ENCODE measurements around the gene METTL3. TPM values are rescaled to one million over a fixed set of nuclear protein-coding genes. Genes with fewer than 3 reads are reported as not detected.

The METTL3 gene
- total and polyA plus RNA-seq, 2 of the 8 experiments (the other 6 are each of a cell fraction or from before 2014, with no cell fraction given), result 103 to 144 TPM

DNA sequence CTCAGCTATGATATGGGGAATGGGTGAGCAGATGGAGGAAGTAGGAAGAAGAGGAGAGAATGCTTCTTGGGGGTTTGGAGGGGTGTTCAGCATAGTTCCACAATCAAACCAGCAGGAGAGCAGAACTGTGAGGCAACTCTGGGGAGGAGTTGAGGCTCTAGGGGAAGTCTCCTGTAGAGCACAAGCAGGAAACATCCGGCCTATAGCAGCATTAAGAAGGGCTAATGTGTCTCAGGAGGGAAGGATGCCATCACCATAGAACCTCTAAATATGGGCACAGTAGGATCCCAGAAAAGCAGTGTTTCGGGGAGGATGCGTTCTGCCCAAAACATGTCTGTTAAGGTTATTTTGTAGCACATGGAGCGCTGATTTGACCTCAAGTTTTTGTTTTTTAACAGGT, 23.4 kb upstream of the METTL3 start (continued):
- TF ChIP-seq JUND (IDR thresholded peaks at IDR 0.05; ENCODE audit: low read length) (0 out of 2 replicates have a peak, but pooled peaks have one; percentile 20), PHF8 (conservative IDR thresholded peaks at IDR 0.05; ENCODE audit: low read depth, low read length) (no peak), NRF1 (IDR thresholded peaks at IDR 0.05; ENCODE audit: low read depth, low read length) (no peak), GABPA (IDR thresholded peaks at IDR 0.05; ENCODE audit: borderline replicate concordance, insufficient read depth, low read length) (no peak), ASH2L (IDR thresholded peaks at IDR 0.05; ENCODE audit: low read length) (peak; percentile 40), CEBPB (IDR thresholded peaks at IDR 0.05; ENCODE audit: low read depth, low read length) (peak; percentile 96), KDM1A (IDR thresholded peaks at IDR 0.05; ENCODE audit: borderline replicate concordance, low read length) (no peak), RNF2 (IDR thresholded peaks at IDR 0.05; ENCODE audit: borderline replicate concordance, low read depth, low read length, missing control alignments, poor library complexity, severe bottlenecking) (no peak), SP2 (IDR thresholded peaks at IDR 0.05; ENCODE audit: low read length) (no peak), TCF12 (IDR thresholded peaks at IDR 0.05; ENCODE audit: low read depth, low read length) (no peak), YY1 (IDR thresholded peaks at IDR 0.05; ENCODE audit: low read depth, low read length) (peak; percentile 9; the same call in 1 of the 2 replicates), JUN (IDR thresholded peaks at IDR 0.05; ENCODE audit: low read depth, low read length) (no peak), CBX8 (IDR thresholded peaks at IDR 0.05; ENCODE audit: borderline replicate concordance, low read depth, low read length) (no peak), EP300 (IDR thresholded peaks at IDR 0.05; ENCODE audit: borderline replicate concordance in 1 of 2, low read depth in 2 of 2, low read length in 2 of 2) (no peak; a peak in 1 of 3 replicates), BRCA1 (IDR thresholded peaks at IDR 0.05; ENCODE audit: low read depth, low read length) (no peak), CHD2 (IDR thresholded peaks at IDR 0.05; ENCODE audit: low read length) (no peak), SAP30 (IDR thresholded peaks at IDR 0.05; ENCODE audit: insufficient read depth, insufficient replicate concordance, low read length) (no peak), ZNF274 (IDR thresholded peaks at IDR 0.05; ENCODE audit: borderline replicate concordance, extremely low read depth, low read length) (no peak), CBX5 (IDR thresholded peaks at IDR 0.05; ENCODE audit: low read depth, low read length) (no peak), TAF7 (optimal IDR thresholded peaks at IDR 0.05; ENCODE audit: borderline replicate concordance, low read depth, low read length) (peak; percentile 34), POLR2A (IDR thresholded peaks at IDR 0.05; ENCODE audit: control extremely low read depth in 1 of 2, low read depth in 2 of 2, low read length in 2 of 2) (peak; percentile 74 to 88), BCL11A (IDR thresholded peaks at IDR 0.05; ENCODE audit: low read depth in 2 of 2, low read length in 2 of 2) (no peak), HDAC6 (IDR thresholded peaks at IDR 0.05; ENCODE audit: low read depth, low read length) (no peak), KDM4A (IDR thresholded peaks at IDR 0.05; ENCODE audit: low read depth, low read length, severe bottlenecking) (no peak)
- TF ChIP-seq, protein P1, sequence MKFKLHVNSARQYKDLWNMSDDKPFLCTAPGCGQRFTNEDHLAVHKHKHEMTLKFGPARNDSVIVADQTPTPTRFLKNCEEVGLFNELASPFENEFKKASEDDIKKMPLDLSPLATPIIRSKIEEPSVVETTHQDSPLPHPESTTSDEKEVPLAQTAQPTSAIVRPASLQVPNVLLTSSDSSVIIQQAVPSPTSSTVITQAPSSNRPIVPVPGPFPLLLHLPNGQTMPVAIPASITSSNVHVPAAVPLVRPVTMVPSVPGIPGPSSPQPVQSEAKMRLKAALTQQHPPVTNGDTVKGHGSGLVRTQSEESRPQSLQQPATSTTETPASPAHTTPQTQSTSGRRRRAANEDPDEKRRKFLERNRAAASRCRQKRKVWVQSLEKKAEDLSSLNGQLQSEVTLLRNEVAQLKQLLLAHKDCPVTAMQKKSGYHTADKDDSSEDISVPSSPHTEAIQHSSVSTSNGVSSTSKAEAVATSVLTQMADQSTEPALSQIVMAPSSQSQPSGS (IDR thresholded peaks at IDR 0.05; ENCODE audit: low read length), result no peak; the same call in 1 of the 2 replicates
